IPS DF 19.7 (cell line): ENCODE data around the gene MTHFSD.

Experiments
- DNase-seq: peaks from one replicate; pipeline ENCODE4 v3.0.0-alpha.2; 2013; ENCODE audit warnings: low read depth, low spot score

Gene MTHFSD

DNA sequence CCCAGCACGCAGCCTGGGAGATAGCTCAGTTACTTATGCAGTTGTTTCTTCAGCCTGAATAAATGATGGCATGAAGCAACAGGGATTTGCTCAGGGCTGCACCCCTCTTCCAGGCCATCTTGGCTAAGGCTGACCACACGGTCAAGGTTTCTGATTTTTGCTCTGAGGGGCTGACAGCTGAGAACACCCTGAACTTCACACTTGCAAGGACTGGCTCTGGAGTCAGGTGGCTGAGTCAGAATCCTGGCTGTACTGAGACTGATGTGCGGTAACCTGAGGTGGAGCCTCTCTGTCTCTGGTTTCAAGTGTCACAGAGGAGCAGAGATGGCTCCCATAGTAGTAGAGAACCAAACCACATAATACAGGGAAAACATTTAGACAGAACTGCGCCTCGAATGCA lies 4.8 kb downstream of the MTHFSD start:
- DNase-seq = no peak

DNA sequence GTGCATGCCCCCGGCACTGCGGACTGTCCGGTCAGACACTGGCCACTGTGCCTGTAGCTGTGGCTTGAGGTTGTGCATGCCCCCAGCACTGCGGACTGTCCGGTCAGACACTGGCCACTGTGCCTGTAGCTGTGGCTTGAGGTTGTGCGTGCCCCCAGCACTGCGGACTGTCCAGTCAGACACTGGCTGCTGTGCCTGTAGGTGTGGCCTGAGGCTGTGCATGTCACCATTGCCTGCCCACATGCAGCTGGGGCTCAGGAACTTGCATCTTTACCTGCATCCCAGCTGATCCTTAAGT lies 5.2 kb downstream of the MTHFSD start:
- no peak for DNase-seq

DNA sequence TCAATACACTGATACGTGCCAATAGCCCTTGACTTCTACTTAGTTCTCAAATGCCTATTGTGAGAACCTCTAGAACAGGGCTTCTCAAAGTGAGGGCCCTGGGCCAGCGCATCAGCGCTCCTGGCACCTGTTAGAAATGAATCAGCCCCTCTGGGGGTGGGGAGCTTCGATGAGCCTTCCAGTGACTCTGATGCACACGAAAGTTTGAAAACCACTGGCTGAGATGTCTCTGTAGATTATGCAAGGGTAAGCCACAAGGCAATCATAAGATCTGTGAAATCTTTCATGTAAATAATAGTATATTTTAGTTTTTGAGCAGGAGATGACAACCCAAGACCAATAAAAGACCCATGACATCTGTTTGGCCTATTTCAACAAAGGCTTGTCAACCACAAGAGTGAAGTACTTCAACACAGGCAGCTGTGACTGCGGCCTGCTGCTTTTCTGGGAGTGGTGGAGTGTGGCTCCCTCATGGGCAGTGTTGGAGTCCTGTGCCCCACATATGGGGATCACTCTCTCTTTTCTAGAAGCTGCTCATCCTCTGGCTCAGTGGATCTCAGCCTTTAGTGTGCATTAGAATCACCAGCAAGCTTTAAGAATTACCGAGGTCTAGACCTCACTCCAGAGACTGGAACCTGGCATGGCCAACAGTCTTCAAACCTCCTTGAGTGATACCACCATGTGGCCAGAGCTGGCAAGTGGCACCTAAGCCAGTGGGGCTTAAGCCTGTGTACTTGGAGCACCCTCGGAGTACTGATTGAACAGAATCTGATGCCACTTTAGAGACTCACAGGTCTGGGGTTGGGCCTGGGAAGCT lies 5.8 kb downstream of the MTHFSD start:
- no peak for DNase-seq

GRCh38 chr16:86547286-86547685 lies 7.7 kb downstream of the MTHFSD start:
- DNase-seq = no peak

DNA sequence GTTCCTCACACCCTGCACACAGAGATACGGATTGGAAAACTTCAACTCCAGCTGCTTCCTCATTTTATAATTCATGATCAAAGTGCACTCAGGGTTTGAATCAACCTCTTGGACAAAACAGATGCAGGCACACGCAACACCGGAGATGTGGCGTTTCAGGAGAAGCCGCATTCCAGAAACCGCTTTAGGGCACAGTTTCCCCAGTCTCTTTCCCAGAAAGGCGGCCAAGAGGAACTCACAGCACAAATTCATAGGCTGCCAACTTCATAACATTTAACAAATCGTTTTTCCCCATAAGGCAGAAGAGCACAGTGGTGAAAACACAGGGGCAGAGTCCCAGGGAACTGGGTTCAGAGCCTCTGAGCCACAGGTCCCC lies 8.4 kb downstream of the MTHFSD start:
- no peak for DNase-seq

DNA sequence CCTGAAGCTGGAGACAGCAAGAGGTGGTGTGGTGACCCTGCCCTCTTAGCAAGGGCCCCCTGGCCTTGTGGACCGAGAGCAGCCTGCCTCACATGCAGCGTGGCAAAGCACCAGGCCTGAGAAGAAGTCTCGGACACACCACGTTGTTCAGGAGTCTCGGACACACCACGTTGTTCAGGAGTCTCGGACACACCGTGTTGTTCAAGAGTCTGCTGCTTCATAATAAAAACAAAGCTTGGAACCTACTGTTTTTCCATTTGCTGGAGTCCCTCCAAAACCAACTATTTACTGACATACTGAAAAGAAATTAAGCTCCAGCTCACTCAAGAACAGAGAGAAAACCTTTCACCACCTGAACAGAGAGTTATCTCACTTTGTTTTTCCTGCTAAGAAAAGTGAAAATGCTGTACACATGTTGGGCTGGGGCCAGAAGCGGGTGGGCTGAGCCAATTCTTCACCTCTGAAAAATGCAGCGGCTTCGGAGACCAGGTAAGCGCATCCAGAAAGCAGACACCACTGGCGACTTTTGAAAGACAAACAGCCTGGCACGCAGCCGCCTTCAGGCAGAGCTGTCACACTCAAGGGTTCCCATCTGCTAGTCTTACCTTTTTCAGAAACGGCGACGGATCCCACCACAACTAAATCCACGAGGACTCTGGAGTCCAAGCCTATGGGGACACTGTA lies 8.9 kb downstream of the MTHFSD start:
- DNase-seq = no peak

DNA sequence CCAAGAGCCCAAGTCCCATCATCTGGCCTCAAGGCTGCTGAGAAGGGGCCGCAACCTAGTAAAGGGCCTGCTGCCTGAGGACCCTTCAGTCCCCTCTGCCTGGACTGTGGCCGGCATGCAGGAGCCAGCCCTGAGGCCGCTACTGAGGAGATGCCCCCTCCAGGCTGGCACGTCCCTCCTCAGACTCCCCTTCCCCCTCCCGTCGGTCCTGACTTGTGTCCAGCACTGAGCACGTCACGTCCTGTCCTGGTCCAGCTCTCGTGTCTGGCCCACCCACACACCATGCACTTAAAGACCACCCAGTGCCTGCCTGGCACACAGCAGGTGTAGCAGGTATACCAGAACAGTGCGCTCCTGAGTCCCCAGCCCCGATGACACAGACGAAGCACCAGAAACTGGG lies 9.6 kb downstream of the MTHFSD start:
- no peak for DNase-seq

GRCh38 chr16:86542756-86543750 lies 12.0 kb downstream of the MTHFSD start:
- DNase-seq = no peak

DNA sequence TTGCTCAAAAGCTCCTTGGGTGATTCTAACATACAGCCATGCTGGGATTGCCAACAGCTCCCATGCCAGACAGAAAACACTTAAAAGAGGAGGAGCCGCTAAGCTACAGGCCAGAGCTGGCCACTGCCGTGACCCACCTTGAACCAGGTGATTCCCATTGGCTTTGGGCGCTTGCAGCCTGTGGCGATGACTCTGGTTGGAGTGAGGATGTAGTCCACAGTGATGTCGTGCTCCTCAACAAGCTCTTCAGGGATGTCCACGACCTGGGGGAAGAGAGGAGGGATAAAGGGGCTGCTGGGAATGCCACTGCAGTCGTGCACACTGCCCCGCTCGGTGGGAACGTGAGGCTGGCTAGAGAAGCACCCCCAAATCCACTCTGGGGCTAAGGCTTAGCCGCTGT lies 13.5 kb downstream of the MTHFSD start:
- no peak for DNase-seq

DNA sequence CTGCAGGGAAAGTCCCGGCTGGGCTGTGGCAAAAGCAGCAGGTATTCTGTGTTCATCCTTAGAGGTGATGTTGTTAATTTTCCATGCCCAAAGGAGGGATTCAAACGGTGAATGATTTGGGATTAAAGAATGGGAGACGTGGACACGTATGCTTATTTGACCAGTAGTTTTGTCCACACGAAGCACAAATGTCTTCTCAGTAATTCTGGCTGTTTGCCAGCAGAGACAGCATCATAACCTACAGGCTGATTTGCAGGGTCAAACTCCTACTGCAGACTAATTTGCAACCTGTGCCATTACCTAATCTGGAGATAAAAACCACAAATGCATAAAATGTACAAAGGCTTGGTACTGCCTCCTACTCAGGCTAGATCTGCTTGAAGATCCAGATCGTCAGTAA lies 14.1 kb downstream of the MTHFSD start:
- DNase-seq = no peak

DNA sequence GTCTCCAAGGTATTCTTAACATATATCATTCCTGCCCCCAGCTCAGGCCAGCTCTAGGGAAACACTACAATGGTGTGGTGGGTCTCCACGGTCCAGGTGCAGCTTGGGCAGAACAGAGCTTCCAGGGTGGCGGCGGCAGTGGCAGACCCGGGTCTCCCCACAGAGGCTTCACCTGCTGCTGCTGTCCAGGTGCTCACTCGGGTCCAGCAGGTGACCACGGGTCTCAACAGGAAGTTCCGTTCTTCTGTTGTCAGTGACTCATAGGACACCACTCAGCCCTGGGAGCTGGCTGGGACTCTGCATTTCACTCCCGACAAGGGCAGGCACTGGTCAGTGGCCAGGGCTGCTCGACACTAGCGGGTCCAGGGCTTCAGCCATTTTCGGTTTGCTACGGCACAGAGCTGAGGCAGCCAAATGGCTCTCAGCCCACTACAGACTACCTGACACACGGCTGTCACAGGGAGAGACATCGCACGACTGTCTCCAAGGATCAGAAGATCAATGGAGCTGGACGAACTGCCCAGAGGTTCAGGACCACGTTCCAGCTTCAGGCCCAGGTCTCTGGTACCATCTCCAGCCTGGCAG lies 16.7 kb downstream of the MTHFSD start:
- no peak for DNase-seq

DNA sequence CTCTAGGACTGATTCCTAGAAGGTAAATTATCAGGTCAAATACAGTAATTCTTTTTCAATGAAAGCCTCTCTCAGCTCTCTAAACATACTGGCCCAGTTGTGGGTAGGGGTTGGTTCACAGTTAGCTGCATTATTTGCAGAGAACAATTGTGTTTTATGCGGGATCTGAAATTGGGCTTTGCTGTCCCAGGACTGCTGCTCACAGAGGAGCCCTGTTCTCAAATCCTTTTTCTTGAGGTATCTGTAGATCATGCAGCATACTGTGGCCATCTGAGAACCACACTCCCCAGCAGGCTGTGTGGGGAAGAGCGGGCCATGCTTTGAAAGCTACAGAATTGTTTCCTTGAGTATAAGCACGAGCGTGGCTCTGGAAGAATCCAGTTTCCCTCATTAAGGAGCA lies 17.5 kb downstream of the MTHFSD start:
- DNase-seq = no peak

GRCh38 chr16:86536621-86537020 lies 18.4 kb downstream of the MTHFSD start:
- DNase-seq = no peak

DNA sequence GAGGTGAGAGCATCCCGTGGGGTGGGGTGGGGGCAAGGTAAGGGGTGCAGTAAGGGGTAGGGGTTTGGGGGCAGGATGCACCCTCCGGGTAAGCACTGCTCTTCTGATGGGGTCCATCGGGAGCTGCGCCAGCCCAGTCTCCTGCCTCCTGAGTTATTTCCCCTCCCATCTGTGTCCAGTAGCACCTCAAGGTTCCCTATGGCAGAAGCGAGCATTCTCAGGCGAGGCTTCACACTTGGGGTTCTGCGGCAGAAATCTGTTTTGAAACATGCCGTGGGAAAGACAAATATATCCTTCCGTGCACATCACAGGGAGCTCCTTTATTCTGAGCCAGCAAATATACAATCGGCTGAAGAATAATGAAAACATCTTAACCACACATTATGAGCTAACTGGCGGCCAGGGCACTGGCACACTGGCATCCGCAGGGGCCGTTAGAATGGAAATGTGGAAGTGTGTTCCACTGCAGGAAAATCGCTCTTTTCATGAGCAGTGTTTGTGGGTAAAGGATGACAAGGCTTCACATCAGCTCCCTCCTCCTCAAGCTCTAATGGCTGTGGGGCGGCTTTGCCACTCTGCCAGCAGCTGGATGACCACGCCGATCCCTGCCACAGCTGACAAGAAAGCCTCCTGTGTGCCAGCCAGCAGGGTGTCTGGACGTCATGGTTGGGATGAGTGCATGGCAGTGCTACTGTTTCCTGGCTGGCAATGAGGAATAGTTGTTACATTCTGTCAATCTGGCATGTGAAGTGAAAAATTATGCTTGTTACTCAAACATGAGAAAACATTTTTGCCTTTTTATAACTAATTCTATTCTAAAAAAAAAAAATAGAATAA lies 20.0 kb downstream of the MTHFSD start:
- DNase-seq = no peak

DNA sequence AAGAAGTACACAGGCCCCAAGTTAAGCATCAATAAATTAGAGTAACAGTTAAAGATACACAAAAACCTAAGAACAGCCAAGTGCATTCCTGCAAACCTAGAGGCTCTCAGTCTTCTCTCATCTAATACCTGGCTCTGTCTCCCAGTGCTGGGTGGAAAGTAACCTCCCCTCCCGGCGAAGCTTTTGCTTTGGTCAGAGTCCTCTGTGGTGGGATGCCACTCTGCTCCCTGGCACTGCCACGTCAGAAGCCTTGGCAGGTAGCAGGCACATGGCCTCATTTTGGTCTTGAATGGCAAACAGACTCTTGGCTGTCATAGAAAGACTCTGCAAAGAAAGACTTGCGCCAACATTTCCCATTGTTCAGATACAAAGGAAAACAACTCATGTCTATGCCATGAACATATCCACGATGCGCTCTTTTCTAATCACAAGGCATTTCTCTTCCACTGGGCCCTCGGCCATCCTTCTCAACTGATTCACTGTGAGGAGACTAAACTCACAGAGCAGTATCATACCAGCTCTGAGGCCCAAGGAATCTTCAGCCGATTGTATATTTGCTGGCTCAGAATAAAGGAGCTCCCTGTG lies 21.2 kb downstream of the MTHFSD start:
- no peak for DNase-seq

- DNase-seq = no peak
Measured at GRCh38 chr16:86533076-86533475, 22.0 kb downstream of the MTHFSD start.

DNA sequence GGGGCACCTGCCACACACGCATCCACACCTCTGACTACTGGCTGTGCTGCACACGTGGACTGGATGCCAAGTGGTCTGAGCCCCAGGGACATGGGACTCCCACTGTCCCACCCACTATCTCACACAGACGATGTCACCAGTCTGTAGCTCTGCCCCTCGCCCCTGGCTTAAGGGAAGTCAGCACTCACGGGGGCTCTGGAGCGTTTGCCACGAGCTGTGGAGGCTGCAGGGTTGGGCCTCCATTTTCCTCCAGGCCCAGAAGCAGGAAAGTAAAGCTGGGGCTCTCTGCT lies 22.6 kb downstream of the MTHFSD start:
- no peak for DNase-seq

DNA sequence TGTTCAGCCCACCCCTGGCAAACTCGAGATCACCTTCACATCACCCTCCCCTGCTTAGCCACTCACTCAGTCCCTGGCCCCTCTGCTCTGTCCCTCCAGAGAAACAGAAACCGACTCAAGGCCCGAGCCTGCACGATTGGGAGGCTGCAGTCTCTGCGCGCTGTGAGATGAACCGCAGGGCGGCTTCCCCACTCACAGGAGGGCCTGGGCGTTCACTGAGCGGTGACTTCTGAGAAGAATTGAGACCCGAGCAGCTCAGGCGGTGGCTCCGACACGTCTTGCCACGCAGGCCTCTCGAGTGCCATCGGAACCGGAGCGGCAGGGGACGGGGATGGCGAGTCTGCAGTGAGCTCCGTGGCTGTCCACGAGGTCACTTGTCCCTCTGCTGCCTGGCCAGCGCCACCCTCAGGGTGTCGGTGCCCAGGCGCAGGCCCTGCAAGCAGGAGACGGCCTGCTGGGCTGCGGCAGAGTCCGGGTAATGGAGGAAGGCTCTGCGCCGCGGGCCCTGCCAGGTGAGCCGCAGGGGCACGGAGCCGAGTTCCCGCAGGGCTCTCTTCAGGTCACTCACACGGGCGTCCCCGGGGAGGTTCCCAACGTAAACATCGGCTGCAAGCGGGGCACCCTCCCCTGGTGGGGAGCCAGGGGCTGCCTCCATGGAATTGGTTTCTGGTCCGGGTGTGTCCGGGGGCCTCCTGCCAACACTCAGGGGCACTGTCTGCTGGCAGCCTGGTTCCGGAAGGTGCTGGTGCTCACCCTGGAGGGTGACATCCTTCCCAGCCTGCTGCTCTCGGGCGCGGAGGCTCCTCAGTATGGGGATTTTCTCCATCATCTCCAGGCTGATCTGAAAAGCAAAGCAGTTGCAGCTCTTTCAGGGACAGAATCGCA lies 23.2 kb downstream of the MTHFSD start:
- DNase-seq = no peak

DNA sequence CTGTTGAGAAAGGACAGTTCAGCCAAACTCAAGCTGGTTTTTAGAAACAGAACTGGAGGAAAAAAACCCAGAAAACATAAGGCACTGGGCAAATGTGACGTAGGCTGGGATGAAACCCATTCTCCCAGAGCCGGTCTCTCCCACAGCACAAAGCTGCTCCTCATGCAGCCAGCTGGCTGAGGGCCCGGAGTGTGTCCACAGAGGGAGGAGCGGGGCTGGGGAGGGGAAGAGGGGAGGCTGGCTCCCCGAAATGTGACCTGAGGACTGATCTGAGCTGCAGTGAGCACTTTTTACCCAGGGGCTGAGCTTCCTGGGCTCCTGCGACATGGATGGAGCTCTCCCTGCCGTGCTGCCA lies 23.9 kb downstream of the MTHFSD start:
- DNase-seq = no peak
